HL-60/S4 treated with retinoic acid at 250 ng/mL for 4 days and 3 days (cell line): ENCODE data around the gene CCL16.

Experiments
- in situ Hi-C: fragments of 300-500 bp; cut with MboI; formaldehyde crosslinking; loops from 2 replicates; pipeline ENCODE4 v1.7.0; 2022; ENCODE audit warnings: low sequenced_read_pairs

Gene CCL16

DNA sequence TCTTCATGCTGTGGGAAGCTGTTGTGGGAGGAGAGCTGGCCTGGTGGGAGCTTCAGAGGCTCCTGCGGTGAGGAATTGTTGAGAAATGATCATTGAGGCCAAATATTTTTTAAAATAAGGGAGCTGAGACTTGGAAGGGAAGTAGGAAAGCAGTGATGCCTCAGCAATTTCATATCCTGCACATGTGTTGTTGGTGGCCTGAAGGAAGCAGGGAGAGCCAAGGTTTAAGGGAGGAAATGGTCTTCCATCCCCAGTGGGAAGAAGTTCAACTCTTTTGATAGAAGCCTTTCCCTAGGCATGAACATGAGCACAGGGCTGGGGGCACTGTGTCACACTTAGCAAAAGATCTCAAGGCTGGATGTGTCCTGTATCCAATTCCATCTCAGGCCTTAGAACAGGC is 5.3 kb upstream of the CCL16 start, which contains the start of gene CCL14:
TSS of gene CCL14 (minus strand) at position 87 of the 400 bp plus-strand sequence. CDS start at position 7, 80 bp downstream.
- in situ Hi-C loops, result no loop called here

DNA sequence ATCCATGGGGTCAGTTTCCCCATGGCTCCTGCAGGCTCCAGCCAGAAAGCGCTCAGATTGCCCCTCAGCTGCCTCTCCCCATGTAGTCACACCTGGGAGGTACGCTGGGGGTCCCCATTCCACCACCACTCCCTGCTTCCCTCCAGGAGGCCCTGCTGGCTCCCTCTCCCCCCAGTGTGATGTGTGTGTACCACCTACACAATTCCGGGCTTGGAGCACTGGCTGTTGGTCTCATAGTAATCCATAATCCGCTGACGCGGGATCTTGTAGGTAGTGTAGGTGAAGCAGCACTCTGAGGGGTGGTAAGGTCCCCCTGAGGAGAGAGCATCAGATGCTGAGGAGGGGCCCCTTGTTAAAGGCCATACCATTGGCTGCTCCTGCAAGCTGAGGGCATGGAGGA is 2.8 kb upstream of the CCL16 start:
- in situ Hi-C loops, result no loop called here

GRCh38 chr17:35982409-35983191 is 1.3 kb upstream of the CCL16 start:
- in situ Hi-C loops, result no loop called here

DNA sequence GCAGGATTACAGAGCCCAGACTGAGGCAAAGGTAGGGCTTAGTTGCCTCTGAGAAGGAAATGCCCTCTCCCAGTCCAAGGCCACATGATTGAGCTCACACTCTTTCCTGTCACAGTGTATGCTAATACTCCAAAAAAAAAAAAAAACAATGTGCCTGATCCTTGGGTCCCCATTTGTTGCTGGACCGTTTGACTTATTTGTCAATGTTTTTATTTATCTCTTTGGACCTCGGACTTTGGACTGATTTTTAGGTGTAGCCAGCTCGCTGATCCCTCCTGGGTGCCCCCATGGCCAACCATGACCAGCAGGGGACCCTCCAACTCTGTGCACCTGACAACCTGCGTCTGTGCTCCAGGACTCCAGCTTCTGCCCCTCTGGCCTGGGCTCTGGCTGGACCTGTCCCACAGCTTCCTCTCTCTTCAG is 622 bp upstream of the CCL16 start:
- in situ Hi-C loops, result no loop called here

- in situ Hi-C loops, result loop anchor here (10.0 kb wide), 2 partner anchors 96 to 506 kb away; partner anchors contain the start of gene ZNHIT3
Observed at GRCh38 chr17:35978346-35978745, 3.0 kb downstream of the CCL16 start.

DNA sequence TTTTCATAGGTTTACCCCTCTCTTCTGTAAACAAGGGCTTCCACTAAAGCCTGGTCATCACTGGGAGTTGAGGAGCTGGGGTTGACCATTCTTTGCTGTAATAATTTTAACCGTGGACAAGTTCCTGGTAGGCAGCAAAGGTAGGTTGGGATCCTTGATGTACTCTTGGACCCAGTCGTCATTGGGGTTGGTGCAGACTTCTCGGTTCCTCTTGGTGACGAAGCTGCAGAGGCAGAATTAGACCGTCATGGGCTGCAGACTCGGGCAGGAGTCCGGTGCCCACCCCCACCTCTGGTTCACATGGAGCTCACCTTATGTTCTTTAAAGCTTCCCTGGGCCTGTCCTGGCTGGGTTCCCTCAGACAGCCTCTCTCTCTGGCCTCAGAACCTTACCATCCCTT is 3.8 kb downstream of the CCL16 start:
- in situ Hi-C loops, result loop anchor here (10.0 kb wide), 2 partner anchors 97 to 507 kb away; partner anchors contain the start of gene ZNHIT3

GRCh38 chr17:35973333-35974260 is 7.7 kb downstream of the CCL16 start:
- in situ Hi-C loops, result loop anchor here (5.0 to 10.0 kb wide), 3 partner anchors 101 to 511 kb away; partner anchors contain the start of gene ZNHIT3

GRCh38 chr17:35972945-35973332 is 8.4 kb downstream of the CCL16 start:
- in situ Hi-C loops, result loop anchor here (5.0 to 10.0 kb wide), 3 partner anchors 102 to 512 kb away; partner anchors contain the start of gene ZNHIT3

DNA sequence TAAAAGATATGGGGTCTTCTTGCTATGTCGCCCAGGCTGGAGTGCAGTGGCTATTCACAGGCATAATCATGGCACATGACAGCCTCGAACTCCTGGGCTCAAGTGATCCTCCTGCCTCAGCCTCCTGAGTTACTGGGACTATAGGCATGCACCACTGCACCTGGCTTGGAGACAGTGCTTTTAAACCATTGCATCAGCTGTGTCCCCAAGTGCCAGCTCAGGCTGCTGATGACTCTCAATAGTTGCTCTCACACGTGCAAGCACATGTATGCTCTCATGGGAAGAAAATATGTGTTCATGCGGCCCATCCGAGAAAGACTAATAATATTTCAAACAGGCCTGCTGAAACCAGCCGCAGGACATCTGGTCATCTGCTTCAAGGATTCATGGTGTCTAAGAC is 8.8 kb downstream of the CCL16 start:
- in situ Hi-C loops, result loop anchor here (5.0 to 10.0 kb wide), 3 partner anchors 102 to 512 kb away; partner anchors contain the start of gene ZNHIT3

GRCh38 chr17:35972066-35972465 is 9.2 kb downstream of the CCL16 start:
- in situ Hi-C loops, result loop anchor here (5.0 to 10.0 kb wide), 3 partner anchors 103 to 513 kb away; partner anchors contain the start of gene ZNHIT3

GRCh38 chr17:35969558-35970380 is 11.5 kb downstream of the CCL16 start:
- in situ Hi-C loops, result loop anchor here (5.0 to 10.0 kb wide), 3 partner anchors 105 to 515 kb away; partner anchors contain the start of gene ZNHIT3

- in situ Hi-C loops, result no loop called here
Observed at GRCh38 chr17:35968520-35969054, 12.7 kb downstream of the CCL16 start.

GRCh38 chr17:35965272-35965671 is 16.0 kb downstream of the CCL16 start:
- in situ Hi-C loops, result no loop called here

- in situ Hi-C loops, result no loop called here
Observed at GRCh38 chr17:35963663-35964062, 17.6 kb downstream of the CCL16 start.

GRCh38 chr17:35953720-35954119 is 27.6 kb downstream of the CCL16 start:
- in situ Hi-C loops, result no loop called here

- in situ Hi-C loops, result loop anchor here (10.0 kb wide), 1 partner anchor 95 kb away; no protein-coding TSS in a partner anchor
Observed at GRCh38 chr17:35949401-35949800, 31.9 kb downstream of the CCL16 start.

GRCh38 chr17:35948092-35948491 is 33.2 kb downstream of the CCL16 start:
- in situ Hi-C loops, result loop anchor here (10.0 kb wide), 1 partner anchor 93 kb away; no protein-coding TSS in a partner anchor

- in situ Hi-C loops, result loop anchor here (10.0 kb wide), 1 partner anchor 92 kb away; no protein-coding TSS in a partner anchor
Observed at GRCh38 chr17:35947156-35947585, 34.1 kb downstream of the CCL16 start.

DNA sequence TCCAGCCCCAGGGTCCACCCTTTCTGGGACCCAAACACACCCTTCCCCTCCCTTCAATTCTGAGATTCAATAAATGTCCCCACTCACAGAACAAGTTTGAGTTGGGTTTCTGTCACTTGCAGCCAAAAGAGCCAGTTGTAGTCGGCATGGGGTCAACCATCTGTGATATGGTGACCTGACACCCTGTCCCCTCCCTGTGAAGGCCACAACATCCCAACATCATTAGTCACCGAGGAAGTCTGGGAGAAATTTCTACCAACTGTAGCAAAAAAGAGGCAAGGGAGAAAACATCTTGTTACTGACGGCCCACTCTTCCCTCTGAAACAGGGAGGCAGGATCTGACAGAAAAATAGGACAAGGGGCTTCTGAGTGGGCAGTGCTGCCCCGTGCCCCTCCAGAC is 37.1 kb downstream of the CCL16 start:
- in situ Hi-C loops, result loop anchor here (10.0 kb wide), 1 partner anchor 89 kb away; no protein-coding TSS in a partner anchor
